H1 (cell line): ENCODE measurements around the gene ZNF573. TPM values are rescaled to one million over a fixed set of nuclear protein-coding genes. Genes with fewer than 3 reads are reported as not detected.
A peak's percentile ranks its signal among the peaks of the same experiment; 100 is the strongest.

ENCODE experiments used
- BRCA1 ChIP-seq: IDR thresholded peaks from 2 replicates; pipeline ENCODE4 v1.6.1; 2012; ENCODE audit warnings: low read depth, low read length, improper control_type of control experiment
- CHD7 ChIP-seq: fragments of 300-600 bp; sonication (generic); IDR thresholded peaks from 2 replicates; pipeline ENCODE4 v1.7.1; 2012; ENCODE audit warnings: low read length, moderate library complexity, mild to moderate bottlenecking, inconsistent platforms; ENCODE audit not compliant: insufficient replicate concordance
- CREB1 ChIP-seq: IDR thresholded peaks from 2 replicates; pipeline ENCODE4 v1.6.1; 2012; ENCODE audit warnings: inconsistent platforms
- HDAC2 ChIP-seq, 2 experiments: fragments of 300-600 bp in 1 of 2; sonication (generic) in 1 of 2; IDR thresholded peaks; 2 replicates each; pipeline ENCODE4 v1.6.1; 2011 to 2012; ENCODE audit warnings: low read depth in 2 of 2, low read length in 2 of 2, mild to moderate bottlenecking in 2 of 2, moderate library complexity in 2 of 2, borderline replicate concordance in 1 of 2, inconsistent platforms in 1 of 2
- KDM4A ChIP-seq: IDR thresholded peaks from one replicate; pipeline ENCODE4 v1.7.1; 2012; ENCODE audit warnings: low read depth, mild to moderate bottlenecking, moderate library complexity, low read length, inconsistent platforms; ENCODE audit not compliant: severe bottlenecking
- MAFK ChIP-seq: IDR thresholded peaks from 2 replicates; pipeline ENCODE4 v1.6.1; 2012; ENCODE audit warnings: low read depth, mild to moderate bottlenecking, improper control_type of control experiment, low read length
- POLR2A ChIP-seq, 2 experiments: IDR thresholded peaks; 1 replicate in 1 of 2; 2 replicates in 1 of 2; pipeline ENCODE4 v1.6.1; 2011; ENCODE audit warnings: low read depth in 2 of 2, low read length in 2 of 2, mild to moderate bottlenecking in 2 of 2; ENCODE audit errors: control extremely low read depth in 1 of 2
- RXRA ChIP-seq: IDR thresholded peaks from 2 replicates; pipeline ENCODE4 v1.6.1; 2011; ENCODE audit warnings: low read depth, mild to moderate bottlenecking, low read length, moderate library complexity; ENCODE audit not compliant: insufficient read depth
- SP4 ChIP-seq: IDR thresholded peaks from 2 replicates; pipeline ENCODE4 v1.6.1; 2012; ENCODE audit warnings: low read length, inconsistent platforms
- SUZ12 ChIP-seq: fragments of 200-600 bp; sonication (generic); IDR thresholded peaks from 2 replicates; pipeline ENCODE4 v1.6.1; 2012; ENCODE audit warnings: mild to moderate bottlenecking, inconsistent platforms, low read length, moderate library complexity, mixed read lengths
- ZNF274 ChIP-seq: IDR thresholded peaks from 2 replicates; pipeline ENCODE4 v1.7.0; 2012; ENCODE audit warnings: low read length, borderline replicate concordance; ENCODE audit errors: extremely low read depth
- polyA plus RNA-seq, 7 experiments: library from polyadenylated mRNA; depleted of rRNA in 3 of 7; stranded (reverse) in 5 of 7; unstranded in 2 of 7; fragments of >200 nt in 5 of 7; fragments of 200-250 nt in 2 of 7; gene quantifications; 1 replicate in 5 of 7; 2 replicates in 1 of 7; 4 replicates in 1 of 7; pipeline versions ENCODE4 v1.2.1 to v1.2.3, GENCODE V29; 2011 to 2013; ENCODE audit warnings: missing spikeins in 2 of 7, mixed read lengths in 2 of 7
- total RNA-seq: library from RNA; stranded (reverse); fragmentation: NEBNext Ultra II Directional; extraction: Animal tissue kit (Norgen Biotek cat#: 25700); gene quantifications from 2 replicates; pipeline ENCODE4 v1.2.1, GENCODE V29; 2021

The ZNF573 gene
- total and polyA plus RNA-seq, 2 of the 8 experiments (the other 6 are each of a cell fraction or from before 2014, with no cell fraction given) = 6.3 to 13.8 TPM

GRCh38 chr19:37719111-37719926, 60.1 kb downstream of the ZNF573 start, which contains the start of gene ZNF607 (continued):
- no peak for TF ChIP-seq RXRA
- TF ChIP-seq CHD7 = no peak
- TF ChIP-seq BRCA1 = no peak
- no peak for TF ChIP-seq MAFK
- TF ChIP-seq CREB1 = no peak
- peak in 1 of 2 experiments; percentile 64; a peak in 2 of 3 replicates for TF ChIP-seq POLR2A (IDR thresholded peaks at IDR 0.05; ENCODE audit: control extremely low read depth in 1 of 2, low read depth in 2 of 2, low read length in 2 of 2)
- TF ChIP-seq HDAC2 (IDR thresholded peaks at IDR 0.05; ENCODE audit: borderline replicate concordance in 1 of 2, low read depth in 2 of 2, low read length in 2 of 2) = no peak
- no peak for TF ChIP-seq SUZ12
- TF ChIP-seq ZNF274 = no peak
- no peak for TF ChIP-seq SP4
- peak; percentile 89 for TF ChIP-seq KDM4A
